Adrenal gland (tissue), 5 donors: ENCODE data around the gene SUZ12.

ENCODE experiments used
- POLR2A ChIP-seq, 2 donors: fragments of 450-650 bp; IDR thresholded peaks; one replicate each; pipeline ENCODE4 v1.6.1; 2017; ENCODE audit warnings: antibody characterized with exemption in 2 of 2, mild to moderate bottlenecking in 2 of 2, moderate library complexity in 1 of 2
- TF ChIP-seq, protein P1 (sequence below), 6 experiments: fragments of 450-650 bp in 4 of 6; fragments of 200-600 bp in 2 of 6; sonication (generic) in 1 of 6; IDR thresholded peaks; 1 replicate in 5 of 6; 2 replicates in 1 of 6; pipeline versions ENCODE4 v1.5.1 to v1.8.0; 2016 to 2021; ENCODE audit warnings: antibody characterized with exemption in 6 of 6, mild to moderate bottlenecking in 2 of 6, moderate library complexity in 1 of 6
- donor health status: DM: no; HTN: no; CAD: no.

DNA sequence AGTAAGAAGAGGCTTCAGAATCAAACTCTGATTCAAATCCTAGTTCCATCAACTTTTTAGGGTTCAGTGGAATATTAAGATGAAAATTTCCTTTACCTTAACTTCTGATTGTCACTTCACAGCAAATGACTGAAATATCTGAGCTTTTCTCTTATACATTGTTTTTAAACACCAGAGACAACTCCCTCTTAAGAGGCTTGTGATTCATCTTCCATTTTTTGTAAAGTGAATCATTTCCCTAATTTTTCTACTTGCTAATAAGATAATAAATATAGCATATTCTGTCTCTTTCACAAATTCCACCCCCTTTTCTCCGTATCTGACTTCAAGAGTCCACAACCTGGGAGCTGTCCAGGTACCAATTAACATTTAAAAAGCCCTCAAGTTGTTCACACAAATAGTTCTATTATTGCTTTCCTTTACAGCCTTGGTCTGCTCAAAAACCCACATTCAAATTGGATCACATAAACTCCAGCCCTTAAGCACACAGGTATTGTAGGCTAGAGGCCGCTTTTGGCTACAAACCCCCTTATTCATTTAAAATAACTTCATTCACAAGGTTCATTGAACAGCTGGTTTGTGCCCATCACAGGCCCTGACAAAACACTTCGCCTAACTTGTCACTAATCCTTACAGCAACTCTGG, 21.2 kb upstream of the SUZ12 start:
- TF ChIP-seq, protein P1, sequence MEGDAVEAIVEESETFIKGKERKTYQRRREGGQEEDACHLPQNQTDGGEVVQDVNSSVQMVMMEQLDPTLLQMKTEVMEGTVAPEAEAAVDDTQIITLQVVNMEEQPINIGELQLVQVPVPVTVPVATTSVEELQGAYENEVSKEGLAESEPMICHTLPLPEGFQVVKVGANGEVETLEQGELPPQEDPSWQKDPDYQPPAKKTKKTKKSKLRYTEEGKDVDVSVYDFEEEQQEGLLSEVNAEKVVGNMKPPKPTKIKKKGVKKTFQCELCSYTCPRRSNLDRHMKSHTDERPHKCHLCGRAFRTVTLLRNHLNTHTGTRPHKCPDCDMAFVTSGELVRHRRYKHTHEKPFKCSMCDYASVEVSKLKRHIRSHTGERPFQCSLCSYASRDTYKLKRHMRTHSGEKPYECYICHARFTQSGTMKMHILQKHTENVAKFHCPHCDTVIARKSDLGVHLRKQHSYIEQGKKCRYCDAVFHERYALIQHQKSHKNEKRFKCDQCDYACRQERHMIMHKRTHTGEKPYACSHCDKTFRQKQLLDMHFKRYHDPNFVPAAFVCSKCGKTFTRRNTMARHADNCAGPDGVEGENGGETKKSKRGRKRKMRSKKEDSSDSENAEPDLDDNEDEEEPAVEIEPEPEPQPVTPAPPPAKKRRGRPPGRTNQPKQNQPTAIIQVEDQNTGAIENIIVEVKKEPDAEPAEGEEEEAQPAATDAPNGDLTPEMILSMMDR (IDR thresholded peaks at IDR 0.05): no peak
- no peak for TF ChIP-seq POLR2A (IDR thresholded peaks at IDR 0.05)
